OCI-LY7 (cell line): ENCODE measurements around the gene IRX6.

Experiments used
- EZH2phosphoT487 ChIP-seq: fragments of 200-600 bp; sonication (generic); IDR thresholded peaks from 2 replicates; pipeline ENCODE4 v1.6.1; 2018; ENCODE audit warnings: low read depth, borderline replicate concordance, mild to moderate bottlenecking, mixed run types, antibody characterized with exemption, low read length, moderate library complexity, mixed read lengths
- TF ChIP-seq, protein P1 (sequence below): fragments of 200-600 bp; sonication (generic); conservative IDR thresholded peaks from 2 replicates; pipeline ENCODE4 v1.5.1; 2014; ENCODE audit warnings: mild to moderate bottlenecking, antibody characterized with exemption, low read length, moderate library complexity, mixed read lengths

DNA sequence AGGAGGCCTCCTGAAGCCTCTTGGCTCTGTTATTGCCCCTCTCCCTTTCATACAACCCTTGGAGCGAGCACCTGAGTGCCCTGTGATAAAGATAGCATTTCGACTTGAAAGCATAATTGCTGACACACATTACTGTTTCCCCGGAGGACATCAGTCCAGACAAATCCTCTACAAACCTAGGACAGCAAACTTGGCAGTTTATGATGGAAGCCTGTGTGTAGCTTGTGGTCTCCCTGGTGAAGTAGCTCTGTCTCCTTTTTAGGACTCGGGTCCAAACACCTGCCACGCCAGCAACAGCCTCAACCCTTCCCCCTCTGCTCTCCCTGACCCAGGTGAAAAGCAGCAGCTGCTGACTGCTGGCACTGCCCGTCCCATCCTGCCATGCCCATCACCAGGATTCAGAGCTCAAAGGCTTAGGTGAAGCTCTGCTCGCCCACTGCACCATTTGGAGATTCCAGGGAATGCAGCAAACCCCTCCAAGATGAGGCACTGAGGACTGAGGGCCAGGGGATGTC, 55.9 kb downstream of the IRX6 start:
- TF ChIP-seq, protein P1, sequence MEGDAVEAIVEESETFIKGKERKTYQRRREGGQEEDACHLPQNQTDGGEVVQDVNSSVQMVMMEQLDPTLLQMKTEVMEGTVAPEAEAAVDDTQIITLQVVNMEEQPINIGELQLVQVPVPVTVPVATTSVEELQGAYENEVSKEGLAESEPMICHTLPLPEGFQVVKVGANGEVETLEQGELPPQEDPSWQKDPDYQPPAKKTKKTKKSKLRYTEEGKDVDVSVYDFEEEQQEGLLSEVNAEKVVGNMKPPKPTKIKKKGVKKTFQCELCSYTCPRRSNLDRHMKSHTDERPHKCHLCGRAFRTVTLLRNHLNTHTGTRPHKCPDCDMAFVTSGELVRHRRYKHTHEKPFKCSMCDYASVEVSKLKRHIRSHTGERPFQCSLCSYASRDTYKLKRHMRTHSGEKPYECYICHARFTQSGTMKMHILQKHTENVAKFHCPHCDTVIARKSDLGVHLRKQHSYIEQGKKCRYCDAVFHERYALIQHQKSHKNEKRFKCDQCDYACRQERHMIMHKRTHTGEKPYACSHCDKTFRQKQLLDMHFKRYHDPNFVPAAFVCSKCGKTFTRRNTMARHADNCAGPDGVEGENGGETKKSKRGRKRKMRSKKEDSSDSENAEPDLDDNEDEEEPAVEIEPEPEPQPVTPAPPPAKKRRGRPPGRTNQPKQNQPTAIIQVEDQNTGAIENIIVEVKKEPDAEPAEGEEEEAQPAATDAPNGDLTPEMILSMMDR = no peak
- TF ChIP-seq EZH2phosphoT487 = no peak
